Stimulated activated CD4-positive, alpha-beta T cell treated with anti-CD3 and anti-CD28 coated beads, TNF-alpha, amount 100 ng/mL, for 1 hour (primary cell): Measurements from ENCODE around the gene AMOT.

Experiments used
- DNase-seq, 3 donors: peaks; one replicate each; pipeline ENCODE4 v3.0.0-alpha.2; 2020; ENCODE audit warnings: low read depth in 3 of 3, low spot score in 1 of 3

AMOT gene

DNA sequence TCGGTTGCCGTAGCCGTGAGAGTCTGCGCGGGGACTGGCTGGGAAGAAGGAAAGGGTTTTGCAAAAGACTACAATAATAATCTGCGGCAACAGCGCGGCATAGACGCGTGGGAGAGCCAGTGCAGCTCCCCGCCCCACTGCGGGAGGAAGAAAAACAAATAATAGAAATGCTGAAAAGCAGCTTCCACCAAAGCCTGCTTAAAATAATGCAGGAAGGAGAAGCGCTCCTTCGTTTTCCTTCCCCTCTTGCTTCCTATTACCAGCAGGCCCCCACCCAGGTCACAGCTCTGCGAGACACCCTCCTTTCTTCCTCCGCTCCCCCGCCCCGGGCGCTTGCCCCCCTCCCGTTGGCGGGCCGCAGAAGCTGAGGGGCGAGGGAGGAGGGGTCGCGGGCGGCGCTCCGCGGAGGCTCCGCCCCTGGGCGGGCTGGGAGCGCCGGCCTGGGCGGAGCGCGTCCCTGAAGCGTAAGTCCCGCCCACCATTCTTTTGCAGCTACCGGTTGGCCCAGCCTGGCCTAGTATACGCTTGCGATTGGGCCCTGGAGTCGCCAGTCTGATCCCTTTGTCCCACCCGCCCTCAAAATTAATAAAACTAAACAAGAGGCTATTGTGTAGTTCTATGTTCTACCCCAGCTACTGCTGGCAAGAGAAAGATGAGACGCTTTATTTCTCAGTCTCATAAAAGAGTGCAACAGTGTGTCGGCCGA, 636 bp upstream of the AMOT start:
- DNase-seq: peak; percentile 40 to 55 (median 46)

DNA sequence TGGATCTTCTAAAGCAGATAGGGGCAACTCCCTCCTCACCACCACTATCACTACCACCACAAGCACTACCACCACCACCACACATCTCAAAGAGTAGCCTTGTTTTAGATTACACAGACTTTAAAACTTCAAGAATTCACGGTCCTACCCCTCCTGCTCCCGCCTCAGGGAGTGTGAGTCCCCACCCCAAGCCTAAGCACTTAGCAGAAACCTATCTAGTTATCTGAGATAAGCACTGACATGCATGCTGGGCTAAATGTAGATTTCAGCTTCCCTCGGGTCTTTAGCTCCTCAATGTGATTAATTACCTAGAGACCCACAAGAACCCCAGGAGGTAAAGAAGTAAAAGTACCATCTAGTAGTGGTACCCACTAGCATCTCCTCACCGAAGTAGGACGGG, 775 bp downstream of the AMOT start:
- no peak for DNase-seq

DNA sequence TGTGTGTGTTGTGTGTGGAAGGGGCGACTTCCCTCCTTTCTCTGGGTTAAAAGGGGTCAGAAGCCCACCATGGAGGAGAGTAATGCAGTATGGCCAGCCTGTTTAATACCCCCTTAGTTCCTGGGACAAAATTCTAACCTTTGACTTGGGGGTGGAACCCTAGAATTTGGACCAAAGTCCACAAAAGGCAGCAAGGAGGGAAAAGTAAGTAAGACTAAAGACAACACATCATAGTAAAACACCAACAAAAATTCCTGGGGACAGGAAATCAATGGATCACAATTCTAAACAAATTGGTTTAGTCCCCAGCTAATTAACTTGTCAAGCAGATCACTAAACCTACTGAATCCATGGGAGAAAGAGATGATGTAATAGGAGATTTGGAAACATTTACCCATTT, 3.1 kb downstream of the AMOT start:
- DNase-seq: no peak

DNA sequence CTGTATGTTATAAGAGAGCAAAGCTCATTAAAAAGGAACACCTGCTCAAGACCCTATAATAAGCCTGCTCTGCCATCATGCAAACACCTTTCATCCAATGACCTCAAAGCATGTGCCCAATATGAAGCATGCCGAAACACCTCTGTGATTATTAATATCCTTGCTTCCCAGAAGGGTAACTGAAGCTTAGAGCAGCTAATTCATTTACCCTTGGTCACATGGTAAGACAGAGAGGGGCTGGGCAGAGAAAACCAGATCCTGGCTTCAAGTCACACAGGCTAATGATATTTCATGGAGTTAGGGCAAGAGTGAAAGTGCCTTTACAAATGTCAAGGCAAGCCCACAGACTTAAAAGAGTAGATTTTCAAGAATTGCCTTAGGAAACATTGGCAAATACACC, 5.6 kb downstream of the AMOT start:
- DNase-seq: no peak

DNA sequence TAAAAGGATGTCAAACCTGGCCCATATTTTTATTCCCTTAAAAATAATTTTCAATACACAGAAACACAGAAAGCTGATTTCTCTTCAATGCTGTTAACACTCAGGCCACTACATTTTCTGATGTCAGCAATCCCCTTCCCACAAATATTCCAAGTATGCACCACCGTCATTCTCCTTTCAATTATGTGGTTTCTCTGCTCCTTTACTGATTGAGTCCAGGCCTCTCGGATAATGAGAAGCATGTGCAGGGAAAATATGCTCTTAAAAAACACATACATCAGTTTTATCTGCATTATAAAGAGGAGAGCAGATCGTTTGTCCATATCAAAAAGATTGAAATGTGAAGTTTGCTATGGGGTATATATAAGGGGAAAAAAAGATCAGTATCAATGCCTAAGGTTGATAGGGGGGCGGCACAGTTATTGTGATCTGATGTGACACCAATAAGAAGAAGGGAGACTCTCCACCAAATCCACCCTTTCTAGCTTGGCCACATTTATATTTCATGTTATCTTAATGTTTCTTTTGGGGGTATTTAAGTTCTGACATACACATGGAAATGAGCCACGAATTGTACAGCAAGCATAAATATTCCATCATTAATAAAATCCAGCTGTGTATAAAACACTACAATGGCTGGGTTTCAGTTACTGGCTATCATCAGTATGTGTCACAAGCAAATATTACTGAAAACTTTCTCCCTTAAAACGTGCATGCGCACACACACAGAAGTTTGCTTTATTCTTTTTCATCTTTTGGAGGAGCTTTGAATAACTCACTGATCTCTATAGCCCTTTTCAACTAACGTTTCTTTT, 6.4 kb downstream of the AMOT start:
- DNase-seq: no peak

DNA sequence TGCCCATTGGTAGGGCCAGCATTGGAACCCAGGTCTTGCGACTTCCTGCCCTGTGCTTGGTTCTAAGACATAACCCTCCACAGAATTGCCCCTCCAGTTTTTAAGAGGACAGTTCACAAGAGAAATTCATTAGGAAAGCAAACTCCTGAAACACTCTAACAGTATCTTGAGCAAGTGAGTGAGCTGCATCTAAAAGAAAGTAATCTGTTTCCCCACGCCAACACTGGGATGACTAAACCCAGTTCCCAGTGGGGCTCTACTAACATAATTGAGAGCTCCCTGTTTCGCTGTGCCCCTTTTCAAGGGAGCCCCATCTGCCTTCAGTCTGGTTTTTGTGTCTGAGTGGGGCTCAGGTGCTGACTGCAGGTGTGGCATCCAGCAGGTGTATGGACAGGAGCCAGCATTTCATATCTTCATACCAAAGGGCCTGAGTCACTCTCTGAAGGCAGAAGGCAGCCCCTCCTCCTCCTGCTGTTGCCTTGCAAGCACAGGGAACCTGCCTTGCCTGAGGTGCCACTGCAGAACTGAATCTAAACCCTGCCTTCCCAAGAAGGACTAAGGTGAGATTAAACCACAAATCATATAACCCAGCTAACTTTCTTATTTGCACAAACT, 8.0 kb downstream of the AMOT start:
- no peak for DNase-seq

DNA sequence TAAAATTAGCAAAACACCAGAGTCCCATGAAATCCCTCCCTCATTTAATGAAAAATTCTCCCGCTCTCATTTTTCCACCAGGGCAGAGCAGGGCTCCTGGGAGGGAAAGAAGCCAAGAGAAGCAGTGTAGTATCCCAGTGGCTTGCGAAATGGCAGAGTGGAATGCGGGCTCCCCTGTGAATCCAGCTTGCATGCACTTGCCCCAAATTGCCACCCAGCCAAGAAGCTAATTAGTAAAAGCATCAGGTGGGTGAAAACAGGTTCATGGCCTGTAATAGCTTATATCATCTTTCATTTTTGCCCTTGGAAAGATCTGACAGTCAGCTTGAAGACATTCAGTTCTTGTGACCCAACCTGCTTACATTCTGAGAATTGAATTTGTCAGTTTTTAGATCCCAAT, 10.1 kb downstream of the AMOT start:
- no peak for DNase-seq

DNA sequence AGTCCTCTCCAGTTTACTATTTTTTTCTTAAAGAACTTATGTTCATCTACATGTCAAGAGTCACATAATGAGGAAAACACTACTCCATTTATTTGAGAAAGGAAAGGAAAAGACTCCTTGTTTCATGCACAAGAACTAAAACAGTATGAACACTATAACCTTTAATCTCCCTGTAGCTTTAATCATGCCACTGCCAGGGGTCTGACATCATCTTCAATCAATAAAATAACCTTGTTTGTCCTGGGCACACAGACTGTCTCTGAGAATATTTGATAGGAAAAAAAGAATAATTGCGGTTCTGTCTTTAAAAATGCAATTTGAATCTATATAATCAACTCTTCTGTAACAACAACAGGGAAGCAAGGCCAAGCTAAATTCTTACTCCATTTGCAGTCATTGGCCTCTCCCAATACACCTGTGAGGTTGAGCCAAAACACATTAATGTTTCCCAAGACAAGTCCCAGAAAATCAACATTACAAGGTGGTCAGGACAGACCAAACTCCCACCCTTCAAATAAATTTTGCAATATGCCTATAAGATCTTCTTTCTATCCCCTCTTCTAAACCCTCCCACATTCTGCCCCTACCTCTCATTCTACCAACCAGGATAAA, 13.2 kb downstream of the AMOT start:
- no peak for DNase-seq

DNA sequence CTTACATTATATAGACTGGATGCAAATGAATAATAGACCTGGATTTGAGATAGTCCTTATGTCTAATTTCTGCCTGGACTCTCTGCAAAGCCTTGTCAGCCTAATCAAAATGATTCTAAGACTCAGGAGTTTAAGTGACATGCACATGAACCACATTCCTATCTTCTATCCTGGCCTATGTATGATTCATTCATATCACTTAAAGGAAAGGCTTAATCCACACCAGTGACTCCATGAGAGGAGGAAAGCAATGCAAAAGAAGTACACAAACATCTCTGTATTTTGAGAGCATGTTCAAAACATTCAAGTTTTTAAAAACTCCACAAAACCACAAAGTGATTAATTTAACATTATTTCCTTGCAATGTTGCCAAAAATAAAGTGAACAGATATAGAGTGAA, 14.6 kb downstream of the AMOT start:
- no peak for DNase-seq

DNA sequence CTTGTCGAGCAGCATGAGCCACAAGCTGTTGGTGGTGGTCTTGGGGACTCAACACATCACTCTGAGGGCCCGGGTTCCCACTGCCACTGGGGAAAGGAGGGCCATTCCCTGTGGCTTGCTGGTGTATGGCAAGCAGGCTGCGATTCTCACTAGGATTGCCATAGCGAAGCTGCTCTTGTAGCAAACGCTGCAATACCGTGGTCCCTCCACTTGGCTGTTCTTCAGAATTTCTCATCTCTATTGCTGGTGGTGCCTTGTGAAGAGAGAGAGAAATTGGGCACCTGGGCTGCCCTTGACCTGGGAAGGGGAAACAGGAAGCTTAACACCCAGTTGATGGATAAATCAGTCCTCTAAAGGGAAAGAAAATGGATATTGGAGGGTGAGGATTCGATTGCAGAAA, 17.7 kb downstream of the AMOT start:
- DNase-seq: no peak

DNA sequence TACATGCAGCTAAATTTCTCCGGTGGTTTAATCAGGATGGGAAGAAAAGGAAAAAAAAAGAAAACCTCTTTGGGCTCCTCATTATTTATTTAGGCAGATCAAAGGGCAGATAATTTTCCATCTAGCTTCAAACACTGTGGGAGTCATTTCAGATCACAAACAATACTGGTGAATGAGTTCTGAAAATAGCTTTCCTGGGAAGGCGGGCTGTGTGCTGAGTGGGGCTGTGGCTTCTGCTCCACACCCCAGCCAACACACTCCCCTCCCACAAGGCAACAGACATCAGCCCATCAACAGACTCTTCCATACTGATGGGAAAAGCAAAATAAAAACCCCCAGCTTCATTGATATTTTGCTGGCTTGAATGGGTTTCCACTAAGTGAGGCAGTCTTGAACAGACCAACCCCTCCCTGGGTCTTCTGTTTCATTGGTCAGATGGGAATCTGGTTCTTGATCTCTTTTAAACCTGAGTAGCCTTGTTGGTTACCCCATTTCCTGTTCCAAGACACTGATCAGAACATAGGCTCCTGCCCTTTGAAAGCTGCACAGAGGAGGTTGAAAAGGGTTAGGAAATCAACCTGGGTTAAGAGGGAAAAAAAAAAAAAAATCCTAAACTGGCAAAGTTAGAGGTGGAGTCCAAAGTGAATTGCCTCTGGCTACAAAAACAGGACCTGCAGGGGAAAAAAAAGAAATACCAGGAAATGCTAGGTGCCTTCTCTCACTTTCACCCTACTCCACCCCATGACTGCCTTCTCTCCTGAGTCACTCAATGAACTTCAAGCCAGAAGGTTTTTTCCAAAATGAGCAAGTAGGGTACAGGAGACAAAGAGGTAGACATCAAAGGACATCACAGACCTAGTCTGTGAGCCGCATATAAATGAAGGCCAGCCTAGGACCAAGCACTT, 20.0 kb downstream of the AMOT start:
- no peak for DNase-seq

DNA sequence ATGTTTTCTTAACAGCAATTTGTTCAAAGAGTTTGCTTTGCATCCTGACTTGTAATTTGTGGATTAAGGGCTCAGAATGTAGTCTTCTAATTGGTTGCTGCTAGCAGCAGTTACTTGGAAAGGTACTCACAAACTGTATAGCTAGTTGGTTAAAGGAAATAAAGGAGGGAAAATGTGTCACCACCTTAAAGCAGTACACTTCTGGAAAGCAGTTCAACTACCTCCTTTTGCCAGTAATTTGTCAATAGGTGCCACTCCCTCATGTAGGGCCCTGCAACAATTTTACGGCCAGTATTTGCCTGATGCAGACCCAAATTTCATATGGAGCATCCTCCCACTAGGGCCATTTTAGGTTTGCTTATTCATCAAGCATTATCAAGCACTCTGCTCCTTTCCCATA, 20.8 kb downstream of the AMOT start:
- no peak for DNase-seq

DNA sequence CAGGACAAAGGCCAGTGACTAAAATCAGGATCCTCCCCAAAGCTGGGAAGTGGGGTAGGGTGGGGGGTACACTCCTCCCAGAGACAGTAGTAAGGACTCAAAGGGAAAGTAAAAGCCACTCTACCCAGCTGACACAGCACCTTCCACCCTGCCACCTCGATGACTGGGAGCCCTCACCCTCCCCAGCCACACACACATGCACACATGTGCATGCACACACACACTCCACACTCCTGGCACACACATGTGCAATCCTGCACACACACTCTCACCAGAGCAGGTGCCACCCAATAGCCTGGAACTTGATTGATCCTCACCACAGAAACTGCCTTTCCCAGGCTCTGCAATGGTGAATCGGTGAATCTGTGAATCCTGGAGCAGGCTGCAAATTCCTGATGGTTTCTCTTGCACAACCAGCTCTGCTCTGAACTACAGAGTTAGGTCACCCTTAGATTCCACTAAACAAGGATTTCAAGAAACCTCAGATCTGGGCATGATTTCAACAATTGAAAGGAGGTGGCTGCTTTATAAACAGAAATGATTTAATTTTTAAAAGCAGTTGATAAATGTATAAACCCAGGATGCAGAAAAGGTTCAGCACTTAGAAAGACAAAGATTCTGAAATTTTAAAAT, 21.5 kb downstream of the AMOT start:
- no peak for DNase-seq

DNA sequence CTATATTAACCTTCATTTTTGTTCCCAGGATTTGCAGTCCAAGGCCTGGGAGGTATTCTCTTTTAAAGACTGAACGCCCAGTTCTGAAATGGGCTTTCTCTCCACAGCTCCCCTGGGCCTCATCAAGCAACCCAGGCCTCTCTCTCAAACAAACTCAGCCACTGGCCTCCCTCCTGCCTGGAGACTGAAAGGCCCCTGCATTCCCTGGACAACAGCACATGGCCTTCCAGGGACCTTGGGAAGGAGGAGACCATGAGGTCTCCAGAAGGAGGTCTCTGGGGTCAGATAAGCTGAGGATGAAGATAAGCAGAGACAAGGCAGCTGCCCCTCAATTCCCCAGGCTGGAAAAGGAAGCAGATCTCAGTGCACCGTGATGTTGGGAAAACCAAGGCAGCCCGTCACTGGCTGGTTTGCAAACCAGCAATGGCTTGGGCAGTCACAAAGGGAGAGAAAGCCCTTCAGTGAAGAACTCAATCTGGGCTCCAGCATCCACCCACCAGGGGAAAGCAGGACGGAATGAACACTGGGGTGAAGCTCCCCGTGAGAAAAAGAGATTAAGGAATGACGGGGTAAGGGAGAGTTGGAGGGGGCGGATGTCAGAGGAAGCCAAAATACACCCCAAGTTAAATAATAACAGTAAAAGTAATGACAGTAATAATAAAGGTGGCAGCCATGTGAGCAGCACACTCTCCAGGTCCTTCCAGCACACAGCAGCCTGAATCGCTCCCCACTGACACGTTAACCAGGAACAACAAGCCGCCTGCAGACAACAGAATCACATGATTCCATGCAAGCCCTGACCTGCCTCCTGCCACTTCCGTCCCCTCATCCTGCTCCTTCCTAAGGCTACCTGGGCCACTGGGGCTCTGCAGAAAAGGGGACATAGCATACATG, 22.3 kb downstream of the AMOT start:
- DNase-seq: no peak

DNA sequence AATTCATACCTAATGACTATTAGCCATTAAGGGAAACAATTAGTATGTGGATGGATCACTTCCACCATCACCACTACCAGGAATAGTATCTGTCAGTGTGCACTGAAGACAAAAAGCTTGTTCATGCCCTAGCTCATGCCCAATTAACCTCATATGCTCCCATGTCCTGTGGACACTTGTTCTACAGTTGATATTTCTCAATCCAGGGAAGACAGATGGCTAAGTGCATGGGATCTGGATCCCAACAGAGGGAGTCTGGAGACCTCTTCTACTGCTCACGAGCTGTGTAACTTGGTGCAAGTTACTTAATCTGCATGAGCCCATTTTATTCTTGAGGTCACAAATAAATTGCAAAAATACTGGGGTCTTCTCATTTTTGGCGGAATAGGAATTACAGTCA, 23.7 kb downstream of the AMOT start:
- DNase-seq: no peak

DNA sequence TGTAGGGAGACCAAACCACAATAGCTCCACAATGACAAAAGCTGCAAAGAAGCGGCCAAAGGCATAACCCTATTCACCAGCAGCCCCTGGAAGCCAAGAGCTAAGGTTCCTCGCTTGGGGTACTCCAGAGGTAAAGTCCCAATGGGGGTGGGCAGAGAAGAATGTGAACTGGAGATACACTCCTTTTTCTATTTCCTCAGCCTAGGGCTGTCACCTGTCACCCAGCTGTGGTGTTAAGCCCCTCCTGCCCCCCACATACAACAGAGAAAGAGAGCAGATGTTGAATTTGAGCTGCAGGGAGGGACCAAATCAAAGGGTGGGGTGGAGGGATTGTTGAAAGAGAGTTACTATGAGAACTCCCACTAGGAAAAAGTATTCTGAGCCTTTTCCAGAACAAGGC, 26.1 kb downstream of the AMOT start:
- no peak for DNase-seq

DNA sequence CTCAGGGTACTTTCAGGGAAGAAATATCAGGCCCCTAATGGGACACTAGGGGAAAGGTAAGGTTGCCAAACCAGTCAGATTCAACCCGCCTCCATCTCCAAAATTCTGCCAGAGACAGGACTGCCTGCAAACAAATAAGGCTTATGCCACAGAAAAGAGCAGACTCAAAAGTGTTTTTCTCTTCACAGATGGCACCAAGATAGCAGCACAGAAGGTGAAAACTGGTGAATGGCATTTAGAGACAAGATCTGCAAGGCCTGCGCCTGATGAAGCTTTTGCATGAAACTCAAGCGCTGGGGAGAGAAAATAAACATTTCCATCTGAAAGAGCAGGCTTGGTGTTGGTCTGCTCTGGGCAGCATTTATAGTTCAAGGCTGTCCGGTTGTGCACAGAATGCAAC, 27.9 kb downstream of the AMOT start:
- no peak for DNase-seq

DNA sequence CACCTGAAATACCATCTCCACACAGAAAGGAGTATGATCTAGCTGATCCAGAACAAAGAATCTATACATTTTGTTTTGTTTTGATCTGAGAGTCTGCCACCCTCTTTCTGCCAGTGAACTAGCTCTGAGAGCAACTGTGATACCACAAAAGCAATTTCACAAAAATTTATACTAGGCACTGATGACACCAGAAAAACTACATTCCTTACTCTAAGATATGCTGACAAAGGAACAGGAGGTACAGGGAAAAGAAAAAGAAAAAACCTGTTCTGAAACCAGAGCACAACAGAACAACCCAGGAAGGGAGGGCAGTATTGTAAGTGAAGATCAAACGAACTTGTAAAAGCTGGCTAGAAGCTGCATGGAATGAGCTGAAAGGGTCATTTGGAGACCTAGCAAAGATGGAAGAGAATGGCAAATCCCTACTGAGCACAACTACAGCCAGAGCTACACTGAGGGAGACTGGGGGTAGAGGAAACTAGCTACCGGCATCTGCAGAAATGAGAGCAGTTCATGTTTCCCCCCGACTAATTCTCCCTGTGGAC, 31.9 kb downstream of the AMOT start:
- DNase-seq: no peak

DNA sequence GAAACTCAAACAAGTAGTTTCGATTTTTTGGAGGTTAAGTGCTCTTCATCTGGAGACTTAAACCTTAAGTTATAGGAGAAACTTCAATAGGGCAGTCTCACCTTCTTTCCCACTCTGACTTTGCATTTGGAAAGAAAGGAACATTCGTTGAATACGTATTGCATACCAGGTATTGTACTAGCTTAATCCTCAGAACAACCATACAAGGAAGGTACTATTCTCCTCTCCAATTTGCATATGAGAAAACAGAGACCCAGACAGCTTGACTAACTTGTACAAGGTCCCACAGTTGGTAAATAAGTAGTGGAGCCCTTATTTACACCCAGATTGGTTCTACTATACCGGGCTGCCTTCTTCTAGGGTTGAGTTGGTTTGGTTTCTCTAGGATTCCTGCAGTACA, 32.6 kb downstream of the AMOT start:
- no peak for DNase-seq
